SK-N-SH (cell line): ENCODE measurements around the gene MEIS2. TPM values are rescaled to one million over a fixed set of nuclear protein-coding genes. Genes with fewer than 3 reads are reported as not detected.
A peak's percentile ranks its signal among the peaks of the same experiment; 100 is the strongest.

Source experiments
- CTCF ChIA-PET: fragments of 300-600, 350-600 bp; formaldehyde crosslinking; extraction: SDS; loops from one replicate; lab custom pipeline; 2021; lab: Yijun Ruan, JAX
- POLR2A ChIA-PET: fragments of 350-600 bp; sonication (Branson Sonifier 250); formaldehyde crosslinking; extraction: SDS; loops from one replicate; lab custom pipeline; 2020; ENCODE audit warnings: antibody characterized with exemption, inconsistent platforms; lab: Yijun Ruan, JAX
- DNase-seq: peaks from one replicate; pipeline ENCODE4 v3.0.0; 2012
- H2AFZ ChIP-seq: fragments of 200-600 bp; sonication (generic); 2 replicates; pipeline ENCODE4 v1.8.1; 2016; ENCODE audit warnings: antibody characterized with exemption, mild to moderate bottlenecking, low read depth
- H3F3A ChIP-seq: fragments of 200-600 bp; sonication (generic); replicated peaks from 2 replicates; pipeline ENCODE3; 2016; ENCODE audit warnings: antibody characterized with exemption, mild to moderate bottlenecking; ENCODE audit not compliant: insufficient read depth
- H3K27ac ChIP-seq, 2 experiments: fragments of 200-500 bp in 1 of 2; fragments of 200-600 bp in 1 of 2; sonication (Bioruptor generic) in 1 of 2; sonication (generic), shearing (Covaris generic) in 1 of 2; 2 replicates each; pipeline versions ENCODE4 v1.5.1 to v1.6.1; 2014 to 2016; ENCODE audit warnings: low read depth in 2 of 2, inconsistent platforms in 1 of 2, low read length in 1 of 2, mild to moderate bottlenecking in 1 of 2, mixed read lengths in 1 of 2
- H3K27me3 ChIP-seq: fragments of 200-600 bp; sonication (generic), shearing (Covaris generic); 2 replicates; pipeline ENCODE4 v1.6.1; 2016; ENCODE audit warnings: mixed run types; ENCODE audit not compliant: insufficient read depth
- H3K36me3 ChIP-seq, 2 experiments: fragments of 200-500 bp in 1 of 2; fragments of 200-600 bp in 1 of 2; sonication (Bioruptor generic) in 1 of 2; sonication (generic) in 1 of 2; replicated peaks in 1 of 2; 2 replicates each; pipeline versions ENCODE3 to v1.5.1; 2014 to 2016; ENCODE audit warnings: low read length in 1 of 2, mild to moderate bottlenecking in 1 of 2; ENCODE audit not compliant: insufficient read depth in 2 of 2, control insufficient read depth in 1 of 2
- H3K4me1 ChIP-seq, 2 experiments: fragments of 200-500 bp in 1 of 2; fragments of 200-600 bp in 1 of 2; sonication (Bioruptor generic) in 1 of 2; sonication (generic), shearing (Covaris generic) in 1 of 2; 2 replicates each; pipeline versions ENCODE4 v1.5.1 to v1.6.1; 2014 to 2016; ENCODE audit warnings: low read depth in 1 of 2, low read length in 1 of 2, mixed run types in 1 of 2; ENCODE audit not compliant: insufficient read depth in 2 of 2, control insufficient read depth in 1 of 2
- H3K4me2 ChIP-seq: fragments of 200-600 bp; sonication (generic), shearing (Covaris generic); 2 replicates; pipeline ENCODE4 v1.6.1; 2017; ENCODE audit warnings: mixed run types
- H3K4me3 ChIP-seq, 2 experiments: fragments of 200-500 bp in 1 of 2; fragments of 200-600 bp in 1 of 2; sonication (Bioruptor generic) in 1 of 2; sonication (generic), shearing (Covaris generic) in 1 of 2; 2 replicates each; pipeline versions ENCODE4 v1.5.1 to v1.8.1; 2014 to 2016; ENCODE audit warnings: low read depth in 2 of 2, inconsistent platforms in 1 of 2, low read length in 1 of 2, mild to moderate bottlenecking in 1 of 2, mixed read lengths in 1 of 2, moderate library complexity in 1 of 2
- H3K79me2 ChIP-seq: fragments of 200-600 bp; sonication (generic); 2 replicates; pipeline ENCODE4 v1.8.1; 2017; ENCODE audit warnings: mild to moderate bottlenecking; ENCODE audit not compliant: insufficient read depth
- H3K9ac ChIP-seq: fragments of 200-600 bp; sonication (generic); 2 replicates; pipeline ENCODE4 v1.6.1; 2017; ENCODE audit warnings: mixed run types
- H3K9me2 ChIP-seq: fragments of 200-600 bp; sonication (generic); 2 replicates; pipeline ENCODE4 v1.6.1; 2017; ENCODE audit warnings: mixed run types
- H3K9me3 ChIP-seq: fragments of 200-600 bp; sonication (generic); 2 replicates; pipeline ENCODE4 v1.6.1; 2017; ENCODE audit warnings: mixed run types, mild to moderate bottlenecking, moderate library complexity
- H4K20me1 ChIP-seq: fragments of 200-600 bp; sonication (generic); 2 replicates; pipeline ENCODE4 v1.6.1; 2017; ENCODE audit warnings: mild to moderate bottlenecking, mixed run types; ENCODE audit not compliant: insufficient read depth
- CHD2 ChIP-seq: fragments of 150-350 bp; IDR thresholded peaks from 2 replicates; pipeline ENCODE4 v1.6.1; 2018; ENCODE audit warnings: low read length; ENCODE audit not compliant: partially characterized antibody
- EP300 ChIP-seq, 2 experiments: IDR thresholded peaks; 2 replicates each; pipeline versions ENCODE4 v1.4.0 to v1.6.1; 2012; ENCODE audit warnings: borderline replicate concordance in 1 of 2, low read depth in 1 of 2, low read length in 1 of 2
- EZH2phosphoT487 ChIP-seq: fragments of 200-600 bp; sonication (generic); IDR thresholded peaks from 2 replicates; pipeline ENCODE4 v1.6.1; 2017; ENCODE audit warnings: low read depth, mixed run types, mild to moderate bottlenecking, antibody characterized with exemption, moderate library complexity, borderline replicate concordance
- FOXM1 ChIP-seq: IDR thresholded peaks from 2 replicates; pipeline ENCODE4 v1.4.0; 2012; ENCODE audit warnings: low read depth, mild to moderate bottlenecking
- GABPA ChIP-seq: IDR thresholded peaks from 2 replicates; pipeline ENCODE4 v1.4.0; 2012; ENCODE audit warnings: low read depth, mild to moderate bottlenecking
- JUND ChIP-seq: IDR thresholded peaks from 2 replicates; pipeline ENCODE4 v1.4.0; 2012
- MEF2A ChIP-seq: IDR thresholded peaks from 2 replicates; pipeline ENCODE4 v1.4.0; 2012; ENCODE audit warnings: low read depth, borderline replicate concordance
- POLR2AphosphoS5 ChIP-seq: IDR thresholded peaks from 2 replicates; pipeline ENCODE4 v1.6.1; 2012; ENCODE audit warnings: low read depth, low read length
- RCOR1 ChIP-seq: fragments of 150-350 bp; IDR thresholded peaks from 2 replicates; pipeline ENCODE4 v1.6.1; 2017; ENCODE audit warnings: antibody characterized with exemption, low read length
- RFX5 ChIP-seq: IDR thresholded peaks from 2 replicates; pipeline ENCODE4 v1.6.1; 2012; ENCODE audit warnings: mild to moderate bottlenecking, improper control_type of control experiment, low read length
- SMC3 ChIP-seq: IDR thresholded peaks from 2 replicates; pipeline ENCODE4 v1.6.1; 2012; ENCODE audit warnings: low read depth, low read length, improper control_type of control experiment
- TAF1 ChIP-seq: IDR thresholded peaks from 2 replicates; pipeline ENCODE4 v1.6.1; 2012; ENCODE audit warnings: low read depth, mild to moderate bottlenecking, low read length, moderate library complexity, borderline replicate concordance
- TCF12 ChIP-seq: IDR thresholded peaks from 2 replicates; pipeline ENCODE4 v1.4.0; 2012
- WGBS: methylation state at CpG from one replicate; pipeline ENCODE4 v1.1.6; 2017; ENCODE audit warnings: low lambda C conversion rate; 5-methylcytosine and 5-hydroxymethylcytosine counted together
- polyA plus RNA-seq, 3 experiments: library from polyadenylated mRNA; depleted of rRNA; stranded (reverse); fragments of >200 nt; gene quantifications; 2 replicates each; pipeline ENCODE4 v1.2.3, GENCODE V29; 2012
- TF ChIP-seq, protein P1 (sequence below): IDR thresholded peaks from 2 replicates; pipeline ENCODE4; 2012
- TF ChIP-seq, protein P2 (sequence below): fragments of 150-350 bp; IDR thresholded peaks from 2 replicates; pipeline ENCODE4 v1.6.1; 2016; ENCODE audit warnings: mild to moderate bottlenecking, low read depth, low read length
- TF ChIP-seq, protein P3 (sequence below): IDR thresholded peaks from 2 replicates; pipeline ENCODE4 v1.4.0; 2012; ENCODE audit warnings: low read depth, borderline replicate concordance
- TF ChIP-seq, protein P4 (sequence below): IDR thresholded peaks from 2 replicates; pipeline ENCODE4 v1.6.1; 2012; ENCODE audit warnings: mild to moderate bottlenecking, low read depth, low read length, moderate library complexity

The MEIS2 gene
- polyA plus RNA-seq, 1 of the 3 experiments (the other 2 are of a cell fraction): 146 TPM

DNA sequence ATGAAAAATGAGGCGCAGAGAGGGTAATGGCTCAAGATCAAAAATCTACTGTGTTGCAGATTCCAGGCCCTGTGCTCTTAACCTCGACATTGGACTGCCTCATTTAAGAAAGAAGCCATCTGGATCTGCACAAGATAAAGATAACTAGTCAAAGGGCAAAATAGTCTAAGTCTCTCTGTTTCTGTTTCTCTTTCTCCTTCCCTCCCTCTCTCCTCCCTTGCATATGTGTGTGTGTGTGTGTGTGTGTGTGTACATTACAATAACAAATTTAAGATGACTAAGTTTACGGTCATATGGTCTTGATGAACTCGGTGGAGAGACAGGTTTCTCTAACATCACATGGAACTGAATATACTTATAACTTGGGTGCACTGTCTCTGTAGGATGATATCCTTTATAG, 69.2 kb downstream of the MEIS2 start:
- peaks cover 64 to 81% of the 10 kb centered on the region in 2 experiments for H3K36me3 ChIP-seq
- peaks cover 29 to 52% of the 10 kb centered on the region in 2 experiments; a peak in 3 of 4 replicates for H3K4me1 ChIP-seq
- peak; percentile 23; the same call in 1 of the 2 replicates for TF ChIP-seq POLR2AphosphoS5
- TF ChIP-seq CHD2: no peak
- TF ChIP-seq TCF12: peak; percentile 35; the same call in 1 of the 2 replicates
- TF ChIP-seq, protein P1, sequence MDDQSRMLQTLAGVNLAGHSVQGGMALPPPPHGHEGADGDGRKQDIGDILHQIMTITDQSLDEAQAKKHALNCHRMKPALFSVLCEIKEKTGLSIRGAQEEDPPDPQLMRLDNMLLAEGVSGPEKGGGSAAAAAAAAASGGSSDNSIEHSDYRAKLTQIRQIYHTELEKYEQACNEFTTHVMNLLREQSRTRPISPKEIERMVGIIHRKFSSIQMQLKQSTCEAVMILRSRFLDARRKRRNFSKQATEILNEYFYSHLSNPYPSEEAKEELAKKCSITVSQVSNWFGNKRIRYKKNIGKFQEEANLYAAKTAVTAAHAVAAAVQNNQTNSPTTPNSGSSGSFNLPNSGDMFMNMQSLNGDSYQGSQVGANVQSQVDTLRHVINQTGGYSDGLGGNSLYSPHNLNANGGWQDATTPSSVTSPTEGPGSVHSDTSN: peak; percentile 14; the same call in 1 of the 2 replicates
- H3F3A ChIP-seq: peaks cover 31% of the 10 kb centered on the region
- no peak overlapping the region for H3K9ac ChIP-seq
- H3K4me3 ChIP-seq: no peak overlapping the region; a peak in 1 of 4 replicates
- H3K4me2 ChIP-seq: no peak overlapping the region
- POLR2A ChIA-PET: no interaction called here
- H4K20me1 ChIP-seq: peaks cover 54% of the 10 kb centered on the region
- no peaks in the 10 kb centered on the region for H3K9me3 ChIP-seq
- H3K79me2 ChIP-seq: peaks cover 85% of the 10 kb centered on the region
- CTCF ChIA-PET: no interaction called here
- 52% methylated on average over 4 of the region's 4 CpGs for WGBS
- DNase-seq: no peak
- H2AFZ ChIP-seq: no peak overlapping the region
- H3K9me2 ChIP-seq: no peaks in the 10 kb centered on the region
- H3K27me3 ChIP-seq: no peaks in the 10 kb centered on the region
- H3K27ac ChIP-seq: peak overlapping the region in 1 of 2 experiments; percentile 56; a peak in 1 of 4 replicates

DNA sequence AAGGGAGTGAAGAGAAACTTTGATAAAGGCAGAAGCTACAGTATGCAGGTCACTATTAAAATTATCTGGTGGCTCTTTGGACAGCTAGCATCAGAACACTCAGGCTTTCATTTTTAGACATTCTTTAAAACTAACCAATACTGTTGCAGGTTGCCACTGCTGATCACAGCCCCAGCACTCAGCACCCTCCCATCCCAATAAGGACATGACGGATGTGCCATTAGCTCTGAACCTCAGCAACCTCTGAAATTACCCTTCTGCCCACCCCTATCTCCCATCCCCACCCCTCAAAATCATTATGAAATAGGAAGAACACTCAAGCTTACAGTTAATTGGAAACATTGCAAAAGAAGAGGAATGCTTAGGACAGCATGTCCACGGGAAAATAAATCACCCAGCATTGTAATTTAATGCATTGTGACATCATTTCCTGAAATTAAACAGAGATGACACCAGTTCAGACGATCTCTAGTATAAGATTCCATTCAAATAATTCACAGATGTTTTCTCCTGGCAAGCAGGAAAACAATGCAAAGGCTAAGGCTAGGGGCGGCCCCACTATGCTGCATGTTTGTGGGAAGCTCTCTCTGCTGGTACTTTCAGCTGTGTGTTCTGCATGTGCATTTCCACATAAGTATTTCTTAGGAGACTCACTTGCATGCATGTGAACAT, 71.6 kb downstream of the MEIS2 start:
- Histone ChIP-seq H3K36me3 (peaks cover 76 to 80% of the 10 kb centered on the region in 2 experiments), H3K4me1 (peaks cover 29 to 36% of the 10 kb centered on the region in 2 experiments; a peak in 3 of 4 replicates), H3F3A (peaks cover 26% of the 10 kb centered on the region), H3K27me3 (no peaks in the 10 kb centered on the region), H3K9me2 (no peaks in the 10 kb centered on the region), H3K9ac (no peak overlapping the region), H4K20me1 (peaks cover 44% of the 10 kb centered on the region), H3K4me2 (peak overlapping the region; percentile 24; the same call in 1 of the 2 replicates), H3K27ac (peak overlapping the region; percentile 23 to 41; a peak in 3 of 4 replicates), H3K9me3 (no peaks in the 10 kb centered on the region), H3K79me2 (peaks cover 94% of the 10 kb centered on the region), H3K4me3 (no peak overlapping the region), H2AFZ (no peak overlapping the region)
- POLR2A ChIA-PET: interaction anchor here (1.2 kb wide), 1 partner anchor 12 kb away, joined by 3 read pairs; no protein-coding TSS in a partner anchor
- no peak for DNase-seq
- WGBS: 37% methylated on average over 4 of the region's 4 CpGs
- CTCF ChIA-PET: interaction anchor here (1.1 to 1.6 kb wide), 4 partner anchors 10 to 1277 kb away, joined by 3 to 6 read pairs (median 4); no protein-coding TSS in a partner anchor
- TF ChIP-seq SMC3 (no peak), POLR2AphosphoS5 (no peak), GABPA (no peak), RCOR1 (no peak), RFX5 (no peak), TCF12 (peak; percentile 89), EZH2phosphoT487 (no peak), JUND (peak; percentile 46), TAF1 (no peak), CHD2 (no peak), FOXM1 (no peak), MEF2A (no peak), EP300 (IDR thresholded peaks at IDR 0.05; ENCODE audit: borderline replicate concordance in 1 of 2, low read depth in 1 of 2, low read length in 1 of 2) (peak; percentile 34 to 50; a peak in 2 of 4 replicates)
- TF ChIP-seq, protein P1: peak; percentile 92
- TF ChIP-seq, protein P2, sequence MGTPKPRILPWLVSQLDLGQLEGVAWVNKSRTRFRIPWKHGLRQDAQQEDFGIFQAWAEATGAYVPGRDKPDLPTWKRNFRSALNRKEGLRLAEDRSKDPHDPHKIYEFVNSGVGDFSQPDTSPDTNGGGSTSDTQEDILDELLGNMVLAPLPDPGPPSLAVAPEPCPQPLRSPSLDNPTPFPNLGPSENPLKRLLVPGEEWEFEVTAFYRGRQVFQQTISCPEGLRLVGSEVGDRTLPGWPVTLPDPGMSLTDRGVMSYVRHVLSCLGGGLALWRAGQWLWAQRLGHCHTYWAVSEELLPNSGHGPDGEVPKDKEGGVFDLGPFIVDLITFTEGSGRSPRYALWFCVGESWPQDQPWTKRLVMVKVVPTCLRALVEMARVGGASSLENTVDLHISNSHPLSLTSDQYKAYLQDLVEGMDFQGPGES: no peak
- TF ChIP-seq, protein P3, sequence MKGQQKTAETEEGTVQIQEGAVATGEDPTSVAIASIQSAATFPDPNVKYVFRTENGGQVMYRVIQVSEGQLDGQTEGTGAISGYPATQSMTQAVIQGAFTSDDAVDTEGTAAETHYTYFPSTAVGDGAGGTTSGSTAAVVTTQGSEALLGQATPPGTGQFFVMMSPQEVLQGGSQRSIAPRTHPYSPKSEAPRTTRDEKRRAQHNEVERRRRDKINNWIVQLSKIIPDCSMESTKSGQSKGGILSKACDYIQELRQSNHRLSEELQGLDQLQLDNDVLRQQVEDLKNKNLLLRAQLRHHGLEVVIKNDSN: no peak
- TF ChIP-seq, protein P4, sequence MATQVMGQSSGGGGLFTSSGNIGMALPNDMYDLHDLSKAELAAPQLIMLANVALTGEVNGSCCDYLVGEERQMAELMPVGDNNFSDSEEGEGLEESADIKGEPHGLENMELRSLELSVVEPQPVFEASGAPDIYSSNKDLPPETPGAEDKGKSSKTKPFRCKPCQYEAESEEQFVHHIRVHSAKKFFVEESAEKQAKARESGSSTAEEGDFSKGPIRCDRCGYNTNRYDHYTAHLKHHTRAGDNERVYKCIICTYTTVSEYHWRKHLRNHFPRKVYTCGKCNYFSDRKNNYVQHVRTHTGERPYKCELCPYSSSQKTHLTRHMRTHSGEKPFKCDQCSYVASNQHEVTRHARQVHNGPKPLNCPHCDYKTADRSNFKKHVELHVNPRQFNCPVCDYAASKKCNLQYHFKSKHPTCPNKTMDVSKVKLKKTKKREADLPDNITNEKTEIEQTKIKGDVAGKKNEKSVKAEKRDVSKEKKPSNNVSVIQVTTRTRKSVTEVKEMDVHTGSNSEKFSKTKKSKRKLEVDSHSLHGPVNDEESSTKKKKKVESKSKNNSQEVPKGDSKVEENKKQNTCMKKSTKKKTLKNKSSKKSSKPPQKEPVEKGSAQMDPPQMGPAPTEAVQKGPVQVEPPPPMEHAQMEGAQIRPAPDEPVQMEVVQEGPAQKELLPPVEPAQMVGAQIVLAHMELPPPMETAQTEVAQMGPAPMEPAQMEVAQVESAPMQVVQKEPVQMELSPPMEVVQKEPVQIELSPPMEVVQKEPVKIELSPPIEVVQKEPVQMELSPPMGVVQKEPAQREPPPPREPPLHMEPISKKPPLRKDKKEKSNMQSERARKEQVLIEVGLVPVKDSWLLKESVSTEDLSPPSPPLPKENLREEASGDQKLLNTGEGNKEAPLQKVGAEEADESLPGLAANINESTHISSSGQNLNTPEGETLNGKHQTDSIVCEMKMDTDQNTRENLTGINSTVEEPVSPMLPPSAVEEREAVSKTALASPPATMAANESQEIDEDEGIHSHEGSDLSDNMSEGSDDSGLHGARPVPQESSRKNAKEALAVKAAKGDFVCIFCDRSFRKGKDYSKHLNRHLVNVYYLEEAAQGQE: no peak
